ENCODE measurements around the gene KIRREL2.

The KIRREL2 gene

GRCh38 chr19:35899547-35900214, 43.0 kb downstream of the KIRREL2 start (continued):
- TF ChIP-seq ZBTB49 (tag by site-specific recombination; IDR thresholded peaks at IDR 0.05; ENCODE audit: low read depth): no peak
- TF ChIP-seq ZNF777 (tag by site-specific recombination; IDR thresholded peaks at IDR 0.05; ENCODE audit: borderline replicate concordance): no peak; the same call in 1 of the 2 replicates
- TF ChIP-seq GFI1B (tag by site-specific recombination; IDR thresholded peaks at IDR 0.05): peak; percentile 78
- TF ChIP-seq ZBTB8A (tag by site-specific recombination; IDR thresholded peaks at IDR 0.05): no peak; the same call in none of the 2 replicates
- peak; percentile 95 for TF ChIP-seq ZNF629 (tag by site-specific recombination; IDR thresholded peaks at IDR 0.05)
- TF ChIP-seq ZNF426 (tag by site-specific recombination; IDR thresholded peaks at IDR 0.05): no peak
- peak; percentile 58; the same call in 1 of the 2 replicates for TF ChIP-seq ZFP37 (tag by site-specific recombination; IDR thresholded peaks at IDR 0.05)
- no peak for TF ChIP-seq FEZF1 (tag by site-specific recombination; IDR thresholded peaks at IDR 0.05)
- TF ChIP-seq, protein P1, sequence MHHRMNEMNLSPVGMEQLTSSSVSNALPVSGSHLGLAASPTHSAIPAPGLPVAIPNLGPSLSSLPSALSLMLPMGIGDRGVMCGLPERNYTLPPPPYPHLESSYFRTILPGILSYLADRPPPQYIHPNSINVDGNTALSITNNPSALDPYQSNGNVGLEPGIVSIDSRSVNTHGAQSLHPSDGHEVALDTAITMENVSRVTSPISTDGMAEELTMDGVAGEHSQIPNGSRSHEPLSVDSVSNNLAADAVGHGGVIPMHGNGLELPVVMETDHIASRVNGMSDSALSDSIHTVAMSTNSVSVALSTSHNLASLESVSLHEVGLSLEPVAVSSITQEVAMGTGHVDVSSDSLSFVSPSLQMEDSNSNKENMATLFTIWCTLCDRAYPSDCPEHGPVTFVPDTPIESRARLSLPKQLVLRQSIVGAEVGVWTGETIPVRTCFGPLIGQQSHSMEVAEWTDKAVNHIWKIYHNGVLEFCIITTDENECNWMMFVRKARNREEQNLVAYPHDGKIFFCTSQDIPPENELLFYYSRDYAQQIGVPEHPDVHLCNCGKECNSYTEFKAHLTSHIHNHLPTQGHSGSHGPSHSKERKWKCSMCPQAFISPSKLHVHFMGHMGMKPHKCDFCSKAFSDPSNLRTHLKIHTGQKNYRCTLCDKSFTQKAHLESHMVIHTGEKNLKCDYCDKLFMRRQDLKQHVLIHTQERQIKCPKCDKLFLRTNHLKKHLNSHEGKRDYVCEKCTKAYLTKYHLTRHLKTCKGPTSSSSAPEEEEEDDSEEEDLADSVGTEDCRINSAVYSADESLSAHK (tag by site-specific recombination; IDR thresholded peaks at IDR 0.05): peak; percentile 33
- no peak for TF ChIP-seq ZNF514 (tag by site-specific recombination; IDR thresholded peaks at IDR 0.05)
- no peak for TF ChIP-seq BCL11A (tag by site-specific recombination; IDR thresholded peaks at IDR 0.05; ENCODE audit: low read depth)
- TF ChIP-seq, protein P2, sequence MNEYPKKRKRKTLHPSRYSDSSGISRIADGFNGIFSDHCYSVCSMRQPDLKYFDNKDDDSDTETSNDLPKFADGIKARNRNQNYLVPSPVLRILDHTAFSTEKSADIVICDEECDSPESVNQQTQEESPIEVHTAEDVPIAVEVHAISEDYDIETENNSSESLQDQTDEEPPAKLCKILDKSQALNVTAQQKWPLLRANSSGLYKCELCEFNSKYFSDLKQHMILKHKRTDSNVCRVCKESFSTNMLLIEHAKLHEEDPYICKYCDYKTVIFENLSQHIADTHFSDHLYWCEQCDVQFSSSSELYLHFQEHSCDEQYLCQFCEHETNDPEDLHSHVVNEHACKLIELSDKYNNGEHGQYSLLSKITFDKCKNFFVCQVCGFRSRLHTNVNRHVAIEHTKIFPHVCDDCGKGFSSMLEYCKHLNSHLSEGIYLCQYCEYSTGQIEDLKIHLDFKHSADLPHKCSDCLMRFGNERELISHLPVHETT (tag by site-specific recombination; IDR thresholded peaks at IDR 0.05): peak; percentile 86
- peak; percentile 86 for TF ChIP-seq ZXDB (tag by site-specific recombination; IDR thresholded peaks at IDR 0.05)
- TF ChIP-seq ZNF184 (tag by site-specific recombination; IDR thresholded peaks at IDR 0.05): no peak
- no peak for TF ChIP-seq ZNF768 (tag by site-specific recombination; IDR thresholded peaks at IDR 0.05)
- TF ChIP-seq KLF1 (tag by site-specific recombination; IDR thresholded peaks at IDR 0.05): peak; percentile 84
- peak; percentile 78 for TF ChIP-seq ZNF335 (tag by site-specific recombination; conservative IDR thresholded peaks at IDR 0.05)
- TF ChIP-seq ZNF704 (tag by site-specific recombination; IDR thresholded peaks at IDR 0.05): no peak
- TF ChIP-seq ZNF23 (tag by site-specific recombination; IDR thresholded peaks at IDR 0.05; ENCODE audit: borderline replicate concordance): no peak
- no peak for TF ChIP-seq ZNF585B (tag by site-specific recombination; IDR thresholded peaks at IDR 0.05)
- peak; percentile 90 for TF ChIP-seq ZBTB1 (tag by site-specific recombination; IDR thresholded peaks at IDR 0.05)
- no peak for TF ChIP-seq ZNF529 (tag by site-specific recombination; IDR thresholded peaks at IDR 0.05; ENCODE audit: insufficient replicate concordance)
- no peak for TF ChIP-seq ZNF37A (tag by site-specific recombination; IDR thresholded peaks at IDR 0.05)
- TF ChIP-seq, protein P3, sequence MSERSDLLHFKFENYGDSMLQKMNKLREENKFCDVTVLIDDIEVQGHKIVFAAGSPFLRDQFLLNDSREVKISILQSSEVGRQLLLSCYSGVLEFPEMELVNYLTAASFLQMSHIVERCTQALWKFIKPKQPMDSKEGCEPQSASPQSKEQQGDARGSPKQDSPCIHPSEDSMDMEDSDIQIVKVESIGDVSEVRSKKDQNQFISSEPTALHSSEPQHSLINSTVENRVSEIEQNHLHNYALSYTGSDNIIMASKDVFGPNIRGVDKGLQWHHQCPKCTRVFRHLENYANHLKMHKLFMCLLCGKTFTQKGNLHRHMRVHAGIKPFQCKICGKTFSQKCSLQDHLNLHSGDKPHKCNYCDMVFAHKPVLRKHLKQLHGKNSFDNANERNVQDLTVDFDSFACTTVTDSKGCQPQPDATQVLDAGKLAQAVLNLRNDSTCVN (tag by site-specific recombination; optimal IDR thresholded peaks at IDR 0.05): peak; percentile 97
- peak; percentile 64 for TF ChIP-seq ATF2 (tag by site-specific recombination; IDR thresholded peaks at IDR 0.05; ENCODE audit: low read depth)
- TF ChIP-seq, protein P4, sequence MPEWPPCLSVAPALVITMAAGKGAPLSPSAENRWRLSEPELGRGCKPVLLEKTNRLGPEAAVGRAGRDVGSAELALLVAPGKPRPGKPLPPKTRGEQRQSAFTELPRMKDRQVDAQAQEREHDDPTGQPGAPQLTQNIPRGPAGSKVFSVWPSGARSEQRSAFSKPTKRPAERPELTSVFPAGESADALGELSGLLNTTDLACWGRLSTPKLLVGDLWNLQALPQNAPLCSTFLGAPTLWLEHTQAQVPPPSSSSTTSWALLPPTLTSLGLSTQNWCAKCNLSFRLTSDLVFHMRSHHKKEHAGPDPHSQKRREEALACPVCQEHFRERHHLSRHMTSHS (tag by site-specific recombination; IDR thresholded peaks at IDR 0.05): no peak
- TF ChIP-seq, protein P5, sequence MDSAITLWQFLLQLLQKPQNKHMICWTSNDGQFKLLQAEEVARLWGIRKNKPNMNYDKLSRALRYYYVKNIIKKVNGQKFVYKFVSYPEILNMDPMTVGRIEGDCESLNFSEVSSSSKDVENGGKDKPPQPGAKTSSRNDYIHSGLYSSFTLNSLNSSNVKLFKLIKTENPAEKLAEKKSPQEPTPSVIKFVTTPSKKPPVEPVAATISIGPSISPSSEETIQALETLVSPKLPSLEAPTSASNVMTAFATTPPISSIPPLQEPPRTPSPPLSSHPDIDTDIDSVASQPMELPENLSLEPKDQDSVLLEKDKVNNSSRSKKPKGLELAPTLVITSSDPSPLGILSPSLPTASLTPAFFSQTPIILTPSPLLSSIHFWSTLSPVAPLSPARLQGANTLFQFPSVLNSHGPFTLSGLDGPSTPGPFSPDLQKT (IDR thresholded peaks at IDR 0.05; ENCODE audit: borderline replicate concordance, low read depth, low read length): no peak
- no peak for TF ChIP-seq ZNF473 (tag by site-specific recombination; IDR thresholded peaks at IDR 0.05)

All from HEK293 (cell line).